Dendritic cell treated with granulocyte-macrophage colony-stimulating factor and Interleukin-4, amounts not matched to agents 40 ng/mL and 50 ng/mL, for 4 days (primary cell): ENCODE measurements around the gene SSC5D.

Source experiments
- H3K27ac Mint-ChIP-seq: one replicate; pipeline ENCODE4 v1.8.0; 2022; ENCODE audit warnings: mild to moderate bottlenecking, mixed read lengths
- H3K27me3 Mint-ChIP-seq: one replicate; pipeline ENCODE4 v1.8.0; 2022; ENCODE audit warnings: mild to moderate bottlenecking, mixed read lengths
- H3K36me3 Mint-ChIP-seq: one replicate; pipeline ENCODE4 v1.8.0; 2022; ENCODE audit warnings: low read depth, mixed read lengths
- H3K4me1 Mint-ChIP-seq: one replicate; pipeline ENCODE4 v1.8.0; 2022; ENCODE audit warnings: low read depth, mixed read lengths
- H3K4me3 Mint-ChIP-seq: one replicate; pipeline ENCODE4 v1.8.0; 2022; ENCODE audit warnings: mild to moderate bottlenecking, moderate library complexity, mixed read lengths
- H3K9me3 Mint-ChIP-seq: one replicate; pipeline ENCODE4 v1.8.0; 2022; ENCODE audit warnings: mixed read lengths
- intact Hi-C: fragments of 100-400 bp; cut with micrococcal nuclease; formaldehyde crosslinking; loops from one replicate; pipeline ENCODE4 v1.15.0; 2022

Gene SSC5D

GRCh38 chr19:55567708-55568328 is 79.6 kb downstream of the SSC5D start:
- Mint-ChIP-seq H3K27ac (no peak overlapping the region), H3K4me3 (no peak overlapping the region), H3K27me3 (peaks cover 13% of the 10 kb centered on the region), H3K4me1 (no peaks in the 10 kb centered on the region), H3K9me3 (no peaks in the 10 kb centered on the region), H3K36me3 (no peaks in the 10 kb centered on the region)
- intact Hi-C loops = no loop called here
